HepG2 (cell line): ENCODE data around the gene RAPGEF5. TPM values are rescaled to one million over a fixed set of nuclear protein-coding genes. Genes with fewer than 3 reads are reported as not detected.

Source experiments
- HES4 ChIP-seq: sonication (generic); formaldehyde crosslinking; IDR thresholded peaks from 2 replicates; pipeline ENCODE4 v1.9.0; 2021; ENCODE audit warnings: mild to moderate bottlenecking, missing genetic modification reagents, borderline replicate concordance
- HMG20A ChIP-seq: IDR thresholded peaks from 2 replicates; pipeline ENCODE4 v1.6.1; 2016; ENCODE audit warnings: borderline replicate concordance
- MTF1 ChIP-seq: sonication (generic); formaldehyde crosslinking; IDR thresholded peaks from 2 replicates; pipeline ENCODE4 v1.5.0; 2020; ENCODE audit warnings: missing genetic modification reagents
- NR3C1 ChIP-seq: sonication (generic); formaldehyde crosslinking; IDR thresholded peaks from 2 replicates; pipeline ENCODE4 v1.4.0; 2020; ENCODE audit warnings: missing genetic modification reagents
- PAWR ChIP-seq: sonication (generic); formaldehyde crosslinking; IDR thresholded peaks from 2 replicates; pipeline ENCODE4 v1.4.0; 2020; ENCODE audit warnings: missing genetic modification reagents, mild to moderate bottlenecking, borderline replicate concordance
- RARA ChIP-seq: IDR thresholded peaks from 2 replicates; pipeline ENCODE4 v1.6.1; 2016; ENCODE audit warnings: missing genetic modification reagents, missing compliant biosample characterization
- SRY ChIP-seq: sonication (generic); formaldehyde crosslinking; IDR thresholded peaks from 2 replicates; pipeline ENCODE4 v1.8.0; 2022; ENCODE audit warnings: mild to moderate bottlenecking, missing genetic modification reagents
- ZC3H13 ChIP-seq: sonication (generic); formaldehyde crosslinking; IDR thresholded peaks from 2 replicates; pipeline ENCODE4 v1.8.1; 2023; ENCODE audit warnings: mild to moderate bottlenecking, missing genetic modification reagents, moderate library complexity
- ZIK1 ChIP-seq: sonication (generic); formaldehyde crosslinking; IDR thresholded peaks from 2 replicates; pipeline ENCODE4 v1.5.0; 2020; ENCODE audit warnings: mild to moderate bottlenecking, low read depth, missing genetic modification reagents, borderline replicate concordance
- ZNF235 ChIP-seq: sonication (generic); formaldehyde crosslinking; IDR thresholded peaks from 2 replicates; pipeline ENCODE4 v1.8.1; 2023; ENCODE audit warnings: mild to moderate bottlenecking, missing genetic modification reagents, borderline replicate concordance
- ZNF251 ChIP-seq: sonication (generic); formaldehyde crosslinking; IDR thresholded peaks from 2 replicates; pipeline ENCODE4 v1.9.0; 2021; ENCODE audit warnings: mild to moderate bottlenecking, missing genetic modification reagents
- ZNF350 ChIP-seq: sonication (generic); formaldehyde crosslinking; IDR thresholded peaks from 2 replicates; pipeline ENCODE4 v1.4.0; 2020; ENCODE audit warnings: mild to moderate bottlenecking, low read depth, missing genetic modification reagents, borderline replicate concordance
- ZNF496 ChIP-seq: sonication (generic); formaldehyde crosslinking; IDR thresholded peaks from 2 replicates; pipeline ENCODE4 v1.8.1; 2023; ENCODE audit warnings: mild to moderate bottlenecking, moderate library complexity, missing genetic modification reagents; ENCODE audit not compliant: insufficient replicate concordance
- ZNF709 ChIP-seq: sonication (generic); formaldehyde crosslinking; IDR thresholded peaks from 2 replicates; pipeline ENCODE4 v1.5.0; 2020; ENCODE audit warnings: mild to moderate bottlenecking, missing genetic modification reagents
- ZNF747 ChIP-seq: sonication (generic); formaldehyde crosslinking; IDR thresholded peaks from 2 replicates; pipeline ENCODE4 v1.8.1; 2023; ENCODE audit warnings: missing genetic modification reagents, mild to moderate bottlenecking, borderline replicate concordance
- ZSCAN31 ChIP-seq: sonication (generic); formaldehyde crosslinking; IDR thresholded peaks from 2 replicates; pipeline ENCODE4 v1.5.0; 2020; ENCODE audit warnings: low read depth, mild to moderate bottlenecking, missing genetic modification reagents
- polyA plus RNA-seq, 8 experiments: library from polyadenylated mRNA; depleted of rRNA in 3 of 8; stranded (reverse) in 7 of 8; unstranded in 1 of 8; fragments of >200 nt; fragmentation: Illumina TruSeq in 4 of 8; extraction: Trizol in 4 of 8; gene quantifications; 2 replicates each; pipeline versions ENCODE4 v1.2.1 to v1.2.3, GENCODE V29; 2011 to 2016; ENCODE audit warnings: low read depth in 4 of 8, missing spikeins in 1 of 8, mixed read lengths in 1 of 8; ENCODE audit not compliant: insufficient read depth in 1 of 8
- total RNA-seq, 5 experiments: library from RNA; depleted of rRNA; stranded (reverse); fragments of >200 nt; fragmentation: Illumina TruSeq; extraction: Trizol; gene quantifications; 2 replicates each; pipeline ENCODE4 v1.2.3, GENCODE V29; 2016; ENCODE audit warnings: low read depth in 1 of 5
- TF ChIP-seq, protein P1 (sequence below): sonication (generic); formaldehyde crosslinking; IDR thresholded peaks from 2 replicates; pipeline ENCODE4 v1.8.0; 2022; ENCODE audit warnings: missing genetic modification reagents, mild to moderate bottlenecking, moderate library complexity, borderline replicate concordance
- TF ChIP-seq, protein P2 (sequence below): sonication (generic); formaldehyde crosslinking; IDR thresholded peaks from 2 replicates; pipeline ENCODE4 v1.5.1; 2020; ENCODE audit warnings: mild to moderate bottlenecking, moderate library complexity, missing genetic modification reagents
- TF ChIP-seq, protein P3 (sequence below): sonication (generic); formaldehyde crosslinking; IDR thresholded peaks from 2 replicates; pipeline ENCODE4 v1.5.0; 2020; ENCODE audit warnings: missing genetic modification reagents
- TF ChIP-seq, protein P4 (sequence below): sonication (generic); formaldehyde crosslinking; IDR thresholded peaks from 2 replicates; pipeline ENCODE4 v1.8.1; 2023; ENCODE audit warnings: mild to moderate bottlenecking, missing genetic modification reagents

RAPGEF5 gene
- total and polyA plus RNA-seq, 2 of the 13 experiments (the other 11 are each of a cell fraction or from before 2014, with no cell fraction given): 17.1 to 23.4 TPM

GRCh38 chr7:22378199-22378980, 21.4 kb upstream of the RAPGEF5 start (continued):
- TF ChIP-seq PAWR (CRISPR knock-in tag) (no peak), ZNF496 (CRISPR knock-in tag) (no peak), NR3C1 (CRISPR knock-in tag) (no peak), SRY (no peak), RARA (CRISPR knock-in tag) (peak; percentile 42; the same call in 1 of the 2 replicates), ZNF709 (CRISPR knock-in tag) (no peak), ZNF350 (CRISPR knock-in tag) (no peak), HES4 (CRISPR knock-in tag) (no peak), ZIK1 (no peak), ZNF235 (no peak), ZSCAN31 (CRISPR knock-in tag) (no peak), ZNF747 (CRISPR knock-in tag) (no peak), HMG20A (CRISPR knock-in tag) (peak; percentile 67; the same call in 1 of the 2 replicates), MTF1 (CRISPR knock-in tag) (no peak), ZC3H13 (no peak), ZNF251 (CRISPR knock-in tag) (no peak)
- TF ChIP-seq, protein P1, sequence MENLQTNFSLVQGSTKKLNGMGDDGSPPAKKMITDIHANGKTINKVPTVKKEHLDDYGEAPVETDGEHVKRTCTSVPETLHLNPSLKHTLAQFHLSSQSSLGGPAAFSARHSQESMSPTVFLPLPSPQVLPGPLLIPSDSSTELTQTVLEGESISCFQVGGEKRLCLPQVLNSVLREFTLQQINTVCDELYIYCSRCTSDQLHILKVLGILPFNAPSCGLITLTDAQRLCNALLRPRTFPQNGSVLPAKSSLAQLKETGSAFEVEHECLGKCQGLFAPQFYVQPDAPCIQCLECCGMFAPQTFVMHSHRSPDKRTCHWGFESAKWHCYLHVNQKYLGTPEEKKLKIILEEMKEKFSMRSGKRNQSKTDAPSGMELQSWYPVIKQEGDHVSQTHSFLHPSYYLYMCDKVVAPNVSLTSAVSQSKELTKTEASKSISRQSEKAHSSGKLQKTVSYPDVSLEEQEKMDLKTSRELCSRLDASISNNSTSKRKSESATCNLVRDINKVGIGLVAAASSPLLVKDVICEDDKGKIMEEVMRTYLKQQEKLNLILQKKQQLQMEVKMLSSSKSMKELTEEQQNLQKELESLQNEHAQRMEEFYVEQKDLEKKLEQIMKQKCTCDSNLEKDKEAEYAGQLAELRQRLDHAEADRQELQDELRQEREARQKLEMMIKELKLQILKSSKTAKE (CRISPR knock-in tag): no peak
- TF ChIP-seq, protein P2, sequence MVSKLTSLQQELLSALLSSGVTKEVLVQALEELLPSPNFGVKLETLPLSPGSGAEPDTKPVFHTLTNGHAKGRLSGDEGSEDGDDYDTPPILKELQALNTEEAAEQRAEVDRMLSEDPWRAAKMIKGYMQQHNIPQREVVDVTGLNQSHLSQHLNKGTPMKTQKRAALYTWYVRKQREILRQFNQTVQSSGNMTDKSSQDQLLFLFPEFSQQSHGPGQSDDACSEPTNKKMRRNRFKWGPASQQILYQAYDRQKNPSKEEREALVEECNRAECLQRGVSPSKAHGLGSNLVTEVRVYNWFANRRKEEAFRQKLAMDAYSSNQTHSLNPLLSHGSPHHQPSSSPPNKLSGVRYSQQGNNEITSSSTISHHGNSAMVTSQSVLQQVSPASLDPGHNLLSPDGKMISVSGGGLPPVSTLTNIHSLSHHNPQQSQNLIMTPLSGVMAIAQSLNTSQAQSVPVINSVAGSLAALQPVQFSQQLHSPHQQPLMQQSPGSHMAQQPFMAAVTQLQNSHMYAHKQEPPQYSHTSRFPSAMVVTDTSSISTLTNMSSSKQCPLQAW: 0 out of 2 replicates have a peak, but pooled peaks have one; percentile 21
- TF ChIP-seq, protein P3, sequence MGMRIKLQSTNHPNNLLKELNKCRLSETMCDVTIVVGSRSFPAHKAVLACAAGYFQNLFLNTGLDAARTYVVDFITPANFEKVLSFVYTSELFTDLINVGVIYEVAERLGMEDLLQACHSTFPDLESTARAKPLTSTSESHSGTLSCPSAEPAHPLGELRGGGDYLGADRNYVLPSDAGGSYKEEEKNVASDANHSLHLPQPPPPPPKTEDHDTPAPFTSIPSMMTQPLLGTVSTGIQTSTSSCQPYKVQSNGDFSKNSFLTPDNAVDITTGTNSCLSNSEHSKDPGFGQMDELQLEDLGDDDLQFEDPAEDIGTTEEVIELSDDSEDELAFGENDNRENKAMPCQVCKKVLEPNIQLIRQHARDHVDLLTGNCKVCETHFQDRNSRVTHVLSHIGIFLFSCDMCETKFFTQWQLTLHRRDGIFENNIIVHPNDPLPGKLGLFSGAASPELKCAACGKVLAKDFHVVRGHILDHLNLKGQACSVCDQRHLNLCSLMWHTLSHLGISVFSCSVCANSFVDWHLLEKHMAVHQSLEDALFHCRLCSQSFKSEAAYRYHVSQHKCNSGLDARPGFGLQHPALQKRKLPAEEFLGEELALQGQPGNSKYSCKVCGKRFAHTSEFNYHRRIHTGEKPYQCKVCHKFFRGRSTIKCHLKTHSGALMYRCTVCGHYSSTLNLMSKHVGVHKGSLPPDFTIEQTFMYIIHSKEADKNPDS (CRISPR knock-in tag): no peak
- TF ChIP-seq, protein P4, sequence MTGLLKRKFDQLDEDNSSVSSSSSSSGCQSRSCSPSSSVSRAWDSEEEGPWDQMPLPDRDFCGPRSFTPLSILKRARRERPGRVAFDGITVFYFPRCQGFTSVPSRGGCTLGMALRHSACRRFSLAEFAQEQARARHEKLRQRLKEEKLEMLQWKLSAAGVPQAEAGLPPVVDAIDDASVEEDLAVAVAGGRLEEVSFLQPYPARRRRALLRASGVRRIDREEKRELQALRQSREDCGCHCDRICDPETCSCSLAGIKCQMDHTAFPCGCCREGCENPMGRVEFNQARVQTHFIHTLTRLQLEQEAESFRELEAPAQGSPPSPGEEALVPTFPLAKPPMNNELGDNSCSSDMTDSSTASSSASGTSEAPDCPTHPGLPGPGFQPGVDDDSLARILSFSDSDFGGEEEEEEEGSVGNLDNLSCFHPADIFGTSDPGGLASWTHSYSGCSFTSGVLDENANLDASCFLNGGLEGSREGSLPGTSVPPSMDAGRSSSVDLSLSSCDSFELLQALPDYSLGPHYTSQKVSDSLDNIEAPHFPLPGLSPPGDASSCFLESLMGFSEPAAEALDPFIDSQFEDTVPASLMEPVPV (CRISPR knock-in tag): no peak
